Kidney tubule cell (primary cell): ENCODE measurements around the gene RREB1.

Experiments used
- DNase-seq: peaks from one replicate; pipeline ENCODE4 v3.0.0-alpha.2; 2018; ENCODE audit warnings: low spot score

Gene RREB1

DNA sequence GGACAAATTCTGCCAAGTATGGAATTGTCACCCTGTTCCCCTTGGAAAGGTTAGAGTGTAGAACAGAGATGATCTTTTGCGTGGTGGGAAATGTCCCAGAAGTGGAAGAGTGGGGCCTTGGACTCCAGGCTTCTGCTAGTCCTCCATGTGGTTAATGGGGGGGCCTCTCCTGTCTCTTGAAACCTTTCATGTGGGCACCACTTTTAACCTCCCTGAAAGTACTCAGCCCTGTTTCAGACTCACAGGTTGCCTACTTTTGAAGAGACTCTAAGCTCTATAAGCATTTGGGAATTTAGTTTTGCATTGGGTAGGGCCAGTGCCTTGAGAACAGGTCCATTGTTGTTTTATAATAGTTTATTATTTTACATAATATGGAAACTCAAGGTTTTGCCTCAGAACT, 17.5 kb downstream of the RREB1 start:
- no peak for DNase-seq

DNA sequence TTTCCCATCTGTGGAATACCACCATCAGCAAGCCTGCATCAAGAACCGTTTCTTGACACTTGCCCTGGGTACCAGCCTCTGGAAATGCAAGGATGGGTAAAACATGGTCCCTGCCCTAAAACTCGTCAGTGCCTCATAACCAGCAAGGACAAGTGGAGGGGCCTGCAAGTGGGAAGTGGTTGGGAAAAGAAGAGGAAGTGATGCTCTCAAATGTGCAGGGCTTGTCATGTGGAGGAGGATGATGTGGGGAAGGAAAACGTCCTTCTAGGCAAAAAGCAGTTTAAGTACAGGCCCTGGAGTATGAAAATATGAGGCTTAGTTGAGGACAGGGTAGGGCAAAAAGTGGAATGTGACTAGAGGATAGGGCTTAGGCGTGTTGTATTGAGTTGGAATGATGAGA, 19.0 kb downstream of the RREB1 start:
- DNase-seq, result no peak

DNA sequence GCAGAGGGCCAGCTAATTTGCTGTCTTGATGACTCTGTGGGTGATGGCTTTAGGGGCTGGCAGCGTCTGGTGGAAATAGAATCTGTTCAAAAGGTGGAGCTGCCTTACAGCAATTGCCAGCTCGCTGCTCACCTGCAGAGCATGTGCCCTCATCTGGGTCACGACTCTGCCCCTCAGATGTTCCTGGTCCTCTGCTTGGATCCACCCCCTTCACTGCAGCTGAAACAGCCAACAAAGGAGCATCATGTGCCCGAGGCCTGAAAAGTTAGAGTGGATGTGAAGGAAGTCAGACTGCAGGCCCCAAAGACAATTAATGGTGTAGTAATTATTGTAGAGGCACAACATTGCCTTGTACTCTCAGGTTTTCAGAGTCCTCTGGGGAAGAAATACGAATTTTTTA, 19.9 kb downstream of the RREB1 start:
- no peak for DNase-seq

DNA sequence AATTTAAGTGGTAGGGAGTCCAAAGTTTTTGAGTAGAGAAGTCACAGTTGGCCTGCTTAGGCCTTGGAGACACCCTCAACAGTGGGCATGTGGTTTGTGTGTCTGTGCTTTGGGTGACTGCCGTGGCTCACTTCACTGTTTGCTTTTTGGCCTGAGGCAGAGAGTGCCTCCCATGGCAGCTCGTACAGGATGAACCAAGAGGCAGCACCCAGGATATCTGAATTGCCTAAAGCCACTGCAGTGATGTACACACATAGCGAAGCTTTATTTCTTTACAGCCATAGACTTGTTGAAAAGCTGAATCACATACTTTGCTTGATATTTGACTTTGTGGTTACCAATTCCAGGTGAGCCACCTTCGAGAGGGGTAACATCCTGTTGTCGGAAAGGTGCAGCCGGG, 21.6 kb downstream of the RREB1 start:
- no peak for DNase-seq

DNA sequence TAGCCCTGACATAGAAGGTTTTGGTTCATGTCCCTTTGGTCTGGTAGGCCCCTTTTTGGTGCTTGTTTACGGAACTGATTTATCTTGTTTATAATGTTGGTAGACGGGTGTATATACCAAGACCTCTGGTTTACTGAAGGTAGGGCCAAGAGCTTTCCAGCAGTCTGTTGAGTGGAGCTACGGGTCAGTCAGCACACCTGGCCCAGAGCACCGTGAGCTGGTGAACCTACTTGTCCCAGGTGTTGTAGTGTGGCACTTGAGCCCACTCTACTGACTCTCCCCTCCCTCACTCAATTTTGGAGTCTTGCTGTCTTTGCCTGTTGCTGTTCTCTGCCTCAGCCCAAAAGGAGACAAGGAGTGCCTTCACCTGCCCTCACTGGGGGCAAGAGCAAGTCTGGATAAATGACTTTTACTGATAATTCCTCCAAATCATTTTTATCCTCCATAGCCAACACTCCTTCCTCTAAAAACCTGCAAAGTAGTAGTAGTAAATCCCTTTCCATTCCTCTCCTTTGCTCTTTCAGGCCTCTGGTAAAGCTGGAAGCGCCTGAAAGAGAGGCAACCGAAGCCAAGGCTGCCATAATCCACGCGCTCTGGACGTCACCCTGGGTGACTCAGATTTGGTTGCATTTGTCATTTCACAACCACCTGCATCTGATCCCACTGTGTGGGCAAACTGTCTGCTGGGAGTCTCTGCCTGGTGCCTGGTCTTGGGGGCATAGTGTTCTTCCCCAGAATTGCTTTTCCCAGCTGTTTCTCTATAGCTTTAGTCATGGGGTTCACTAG, 22.2 kb downstream of the RREB1 start:
- DNase-seq, result peak; percentile 23

- DNase-seq, result no peak
These were observed 23.6 kb downstream of the RREB1 start for GRCh38 chr6:7131390-7131789.

- DNase-seq, result no peak
These were observed 24.8 kb downstream of the RREB1 start for GRCh38 chr6:7132398-7133035.

- DNase-seq, result no peak
These were observed 27.4 kb downstream of the RREB1 start for GRCh38 chr6:7134999-7135745.

- DNase-seq, result peak; percentile 44
These were observed 28.0 kb downstream of the RREB1 start for GRCh38 chr6:7135755-7136154.

DNA sequence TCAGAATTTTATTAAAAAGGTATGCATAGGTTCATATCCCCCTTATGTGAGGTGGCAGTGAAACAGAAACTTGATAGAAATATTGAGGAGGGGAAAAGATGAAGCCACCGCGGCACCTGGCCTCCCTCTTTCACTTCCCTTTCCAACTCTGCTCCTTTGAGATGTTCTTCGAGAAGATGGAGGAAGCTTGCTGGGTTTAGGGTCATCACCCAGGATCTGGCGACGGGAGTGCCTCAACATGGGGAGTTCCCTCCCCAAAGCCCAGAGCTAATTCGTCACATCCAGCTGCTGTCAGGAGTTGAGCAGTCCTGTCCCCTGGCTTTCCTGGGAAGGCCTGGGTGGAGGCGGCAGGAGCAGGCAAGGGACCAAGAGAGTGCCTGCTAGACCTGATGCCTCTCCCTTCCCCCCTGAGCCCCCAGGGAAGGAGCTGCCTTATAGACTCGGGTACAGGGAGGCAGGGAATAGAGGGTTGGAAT, 29.1 kb downstream of the RREB1 start:
- no peak for DNase-seq

DNA sequence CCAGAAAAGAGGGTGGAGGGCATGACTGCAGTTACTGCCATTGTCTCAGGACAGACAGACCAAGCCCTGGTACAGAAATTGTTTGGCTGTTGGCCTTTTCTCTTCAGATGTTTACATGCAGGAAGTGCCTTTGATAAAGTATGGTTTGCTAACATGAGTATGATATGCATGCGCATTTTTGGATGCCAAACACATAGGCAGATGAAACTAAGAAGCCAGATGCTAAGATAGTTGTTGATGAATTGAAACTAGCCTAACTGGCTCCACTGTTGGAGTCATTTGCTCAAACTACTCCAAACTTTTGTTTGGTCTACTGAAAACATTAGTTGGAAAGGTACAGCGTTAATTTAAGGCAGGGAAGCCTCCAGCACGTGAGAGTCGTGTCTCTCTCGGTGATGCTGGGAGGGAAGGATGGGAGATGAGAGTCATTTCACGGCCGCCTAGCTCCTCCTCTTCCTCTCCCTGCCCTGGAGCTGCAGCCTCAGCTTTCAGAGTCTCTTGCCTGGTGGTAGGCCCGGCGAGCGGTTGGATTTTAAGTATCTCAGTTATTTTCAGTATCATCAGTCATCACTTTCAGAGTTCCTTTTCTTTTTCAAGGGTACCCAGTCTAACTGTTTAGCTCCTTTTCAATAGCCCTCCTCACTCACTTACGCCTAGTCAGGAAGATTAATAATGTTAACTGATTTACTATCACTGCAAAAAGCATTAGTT, 29.7 kb downstream of the RREB1 start:
- peak; percentile 57 for DNase-seq

DNA sequence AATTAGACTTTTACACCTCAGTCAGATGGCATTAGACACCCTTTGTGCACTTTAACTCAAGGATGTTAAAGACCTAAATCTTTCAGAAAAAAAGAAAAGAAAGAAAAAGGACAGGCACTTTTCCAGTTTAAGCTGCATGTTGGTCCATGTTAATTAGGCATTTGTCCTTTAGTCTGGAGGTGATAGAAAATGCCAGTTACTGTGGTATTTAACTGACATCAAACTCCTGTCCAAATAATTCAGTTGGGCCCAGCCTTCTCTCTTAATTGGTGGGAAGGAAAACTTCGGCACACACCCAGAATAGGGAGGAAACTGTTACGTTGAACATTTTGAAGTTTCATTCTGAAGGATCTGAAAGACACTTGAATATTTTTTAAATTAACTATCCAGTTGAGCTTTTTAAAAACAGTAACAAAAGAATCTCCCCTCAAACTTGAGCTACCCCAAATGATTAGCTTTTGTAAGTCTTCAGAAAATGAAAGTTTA, 30.3 kb downstream of the RREB1 start:
- no peak for DNase-seq

GRCh38 chr6:7138921-7139358, 31.2 kb downstream of the RREB1 start:
- peak; percentile 70 for DNase-seq

DNA sequence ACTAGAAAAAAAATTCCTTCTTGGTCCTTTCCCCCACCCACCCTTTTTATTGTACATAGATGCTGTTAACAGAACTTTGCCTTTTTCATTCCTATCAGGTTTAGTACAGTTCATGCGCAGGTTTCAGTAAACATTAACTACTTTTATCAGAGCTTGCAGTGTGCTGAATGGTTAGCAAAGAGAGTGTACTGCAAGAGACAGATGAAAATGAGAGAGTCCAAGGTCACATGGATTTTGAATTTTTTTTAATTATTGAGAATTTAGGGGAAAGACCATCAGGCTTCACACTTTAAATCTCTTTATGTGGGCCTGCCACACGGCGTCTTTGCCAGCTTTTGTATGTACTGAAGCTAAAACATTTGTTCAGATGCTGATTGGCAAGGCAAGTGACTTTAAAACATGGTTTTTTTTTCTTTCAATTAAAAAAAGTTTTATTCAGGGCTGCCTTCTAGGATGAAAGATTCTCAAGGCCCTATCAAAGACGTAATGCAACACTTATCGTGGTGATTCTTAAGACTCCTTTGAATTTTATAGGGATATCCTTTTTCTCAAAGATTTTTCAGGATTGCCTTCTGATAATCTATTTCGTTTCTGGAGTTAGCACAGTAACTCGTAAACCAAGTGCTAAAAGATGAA, 32.2 kb downstream of the RREB1 start:
- DNase-seq, result peak; percentile 52

DNA sequence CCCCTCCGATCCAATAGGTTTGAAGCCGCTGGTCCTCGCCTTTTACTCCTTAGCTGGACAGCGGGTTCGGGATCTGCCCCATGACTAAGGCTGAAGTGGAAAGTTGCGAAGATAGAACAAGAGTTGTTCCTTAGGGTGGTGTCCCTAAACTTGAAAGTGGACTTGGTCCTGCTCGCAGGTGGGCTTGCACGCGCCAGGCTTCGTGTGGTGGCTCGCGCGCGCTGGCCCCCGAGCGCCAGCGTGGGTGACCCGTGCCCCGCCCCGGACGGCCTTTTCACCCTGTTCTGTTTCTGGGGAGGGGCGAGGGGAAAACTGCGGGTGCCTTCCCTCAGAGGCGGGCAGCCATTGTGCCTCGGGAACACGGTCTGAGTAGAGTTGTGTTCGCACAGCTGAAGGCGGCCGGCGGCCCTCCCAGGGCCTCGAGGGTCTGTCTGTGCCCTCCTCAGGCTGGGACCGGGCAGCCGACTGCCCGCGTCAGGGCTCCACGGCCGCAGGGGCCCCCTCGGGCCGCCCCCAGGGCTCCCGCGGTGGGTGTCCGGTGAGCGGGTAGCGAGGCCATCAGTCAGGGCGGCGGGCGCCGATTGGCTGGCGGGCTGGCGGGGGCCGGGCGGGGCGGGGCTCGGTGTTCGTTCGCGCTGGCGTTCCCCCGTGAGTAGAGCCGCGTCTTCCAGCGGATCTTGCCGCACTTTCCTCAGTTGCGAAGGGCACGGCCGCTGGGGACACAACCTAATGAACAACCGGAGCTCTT, 33.0 kb downstream of the RREB1 start:
- DNase-seq, result peak; percentile 84

DNA sequence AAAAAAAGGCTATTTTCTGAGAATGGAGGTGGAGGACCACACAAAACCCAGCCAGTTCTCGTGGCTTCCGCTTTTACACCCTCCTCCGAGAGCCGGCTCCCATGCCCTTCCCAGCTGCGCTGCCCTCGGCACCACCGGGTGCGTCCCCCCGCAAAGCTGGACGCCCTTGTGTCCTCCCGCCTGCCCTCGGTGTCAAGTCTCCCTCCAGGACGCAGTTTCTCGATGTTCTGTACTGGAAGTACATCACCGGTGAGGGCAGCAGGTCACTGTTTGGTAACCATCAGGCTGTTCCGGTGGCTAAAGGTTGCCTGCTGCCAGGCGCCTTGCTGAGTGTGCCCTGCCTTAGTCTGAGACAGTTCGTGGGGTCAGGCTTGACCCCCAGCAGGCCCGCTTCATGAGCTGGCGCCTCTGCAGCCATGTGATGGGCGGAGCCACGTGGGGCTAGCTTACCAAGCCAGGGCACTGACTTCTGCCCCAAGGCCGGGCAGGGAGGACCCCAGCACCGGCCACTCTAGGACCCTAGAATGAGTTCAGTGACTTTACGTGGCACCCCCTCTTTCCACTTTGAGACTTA, 34.6 kb downstream of the RREB1 start:
- DNase-seq, result no peak

DNA sequence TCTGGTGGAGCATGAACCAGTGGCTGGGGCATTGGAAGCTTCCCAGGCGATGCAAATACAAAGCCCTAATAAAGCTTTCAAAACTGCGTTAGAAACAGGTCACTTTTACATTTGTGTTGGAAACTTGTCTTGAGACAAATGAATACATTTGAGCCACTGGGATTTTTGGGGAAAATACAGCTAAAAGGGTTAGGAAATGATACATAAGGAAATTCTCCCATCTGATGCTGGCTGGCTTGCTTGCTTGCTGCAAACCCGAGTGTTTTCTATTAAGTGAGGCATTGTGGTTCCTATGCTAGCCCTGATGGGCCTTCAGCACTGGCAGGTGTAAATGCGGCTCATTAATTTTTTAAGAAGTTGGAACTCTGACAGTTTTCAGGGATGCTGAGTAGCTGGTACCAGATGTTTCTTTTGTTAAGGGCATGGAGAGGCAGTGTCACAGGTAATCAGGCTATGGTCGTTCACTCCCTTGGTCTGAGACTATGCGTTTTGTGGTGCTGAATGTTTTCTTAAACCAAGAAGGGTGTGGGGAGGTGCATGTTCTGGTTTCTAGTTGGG, 35.2 kb downstream of the RREB1 start:
- no peak for DNase-seq

DNA sequence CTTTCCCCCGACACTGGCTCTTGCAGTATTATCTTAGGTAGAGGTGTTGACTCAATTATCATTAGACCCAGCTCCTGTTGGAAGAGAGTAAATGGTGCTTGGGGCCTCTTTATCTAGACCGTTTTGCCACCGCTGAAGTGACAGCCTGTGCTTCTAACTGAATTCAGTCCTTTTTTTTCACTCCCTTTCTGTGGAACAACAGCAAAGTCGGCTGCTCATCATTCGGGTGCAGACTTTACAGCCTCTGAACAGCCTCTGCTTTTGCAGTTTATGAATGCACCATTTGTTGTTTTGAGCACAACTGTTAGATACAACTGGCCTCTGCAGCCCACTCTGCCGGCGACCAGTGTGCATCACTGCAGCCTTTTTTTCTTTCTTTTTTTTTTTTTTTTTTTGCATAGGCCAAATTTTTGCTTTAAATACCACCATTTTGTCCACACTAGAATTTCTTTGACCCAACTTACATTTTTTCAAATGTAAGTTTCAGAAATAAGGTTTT, 35.8 kb downstream of the RREB1 start:
- no peak for DNase-seq

- DNase-seq, result peak; percentile 58
These were observed 37.3 kb downstream of the RREB1 start for GRCh38 chr6:7144872-7145584.

DNA sequence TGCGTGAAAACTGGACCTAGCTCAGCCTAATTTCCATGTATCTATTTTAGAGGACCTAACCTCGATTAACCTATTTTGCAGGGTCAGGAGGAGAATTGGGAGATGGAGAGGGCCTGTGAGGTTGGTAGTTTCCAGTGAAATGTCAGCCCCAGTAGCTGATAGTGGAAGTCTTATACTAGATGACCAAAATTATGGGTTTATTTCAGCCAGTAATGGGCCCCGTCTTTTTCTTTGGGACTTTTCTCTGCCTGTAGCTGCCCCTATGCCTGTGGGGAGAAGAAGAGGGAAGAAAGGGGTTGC, 37.8 kb downstream of the RREB1 start:
- DNase-seq, result no peak
